Testis (tissue), 3 donors: Measurements from ENCODE around the gene DNAH17. TPM values are rescaled to one million over a fixed set of nuclear protein-coding genes. Genes with fewer than 3 reads are reported as not detected.

ENCODE experiments used
- DNase-seq: peaks from one replicate; pipeline ENCODE4 v3.0.0-alpha.2; 2019
- H3K27ac ChIP-seq, 2 donors: fragments of 200-600 bp; sonication (generic); one replicate each; pipeline ENCODE4 v1.5.1; 2019
- H3K27me3 ChIP-seq: fragments of 200-600 bp; sonication (generic); one replicate; pipeline ENCODE4 v1.5.1; 2019
- H3K36me3 ChIP-seq: fragments of 200-600 bp; sonication (generic); one replicate; pipeline ENCODE4 v1.5.1; 2017; ENCODE audit warnings: low read depth; ENCODE audit errors: missing control alignments
- H3K4me1 ChIP-seq: fragments of 200-600 bp; sonication (generic); one replicate; pipeline ENCODE4 v1.5.1; 2019
- H3K4me3 ChIP-seq, 2 donors: fragments of 200-600 bp; sonication (generic); one replicate each; pipeline ENCODE4 v1.5.1; 2017 to 2019
- H3K9me3 ChIP-seq: fragments of 200-600 bp; sonication (generic); one replicate; pipeline ENCODE4 v1.5.1; 2017
- CTCF ChIP-seq, 3 experiments: fragments of 450-650 bp in 2 of 3; fragments of 200-600 bp in 1 of 3; sonication (generic) in 1 of 3; IDR thresholded peaks; one replicate each; pipeline ENCODE4 v1.5.1; 2016 to 2019; ENCODE audit warnings: antibody characterized with exemption in 3 of 3, mild to moderate bottlenecking in 2 of 3, moderate library complexity in 1 of 3
- POLR2A ChIP-seq: fragments of 450-650 bp; IDR thresholded peaks from one replicate; pipeline ENCODE4 v1.6.1; 2017; ENCODE audit warnings: antibody characterized with exemption, mild to moderate bottlenecking, moderate library complexity
- WGBS, 2 donors: methylation state at CpG; one replicate each; pipeline ENCODE4 v1.1.5; 2018; 5-methylcytosine and 5-hydroxymethylcytosine counted together
- intact Hi-C: fragments of 100-400 bp; cut with DNase I; formaldehyde crosslinking; loops from one replicate; pipeline ENCODE4 v1.15.1; 2023; ENCODE audit warnings: low total_unique reads
- polyA plus RNA-seq: library from polyadenylated mRNA; stranded (reverse); fragments of 350-450 nt; fragmentation: Illumina TruSeq; extraction: RNeasy Lipid Tissue Mini Kit (QIAGEN cat#74804); gene quantifications from one replicate; pipeline ENCODE4 v1.2.3, GENCODE V29; 2014; ENCODE audit warnings: low read depth, low replicate concordance; ENCODE audit not compliant: insufficient read depth
- total RNA-seq, 2 donors: library from RNA; depleted of rRNA; stranded (reverse); fragments of >200 nt; gene quantifications; one replicate each; pipeline ENCODE4 v1.2.3, GENCODE V29; 2016

Gene DNAH17
- total and polyA plus RNA-seq, 3 donors from 2014 or later, result 38.5 to 93.1 (median 57.6) TPM

- TF ChIP-seq POLR2A (no peak), CTCF (IDR thresholded peaks at IDR 0.05) (no peak)
- H3K9me3 ChIP-seq, result no peaks in the 10 kb centered on the region
- H3K4me3 ChIP-seq, result no peak overlapping the region
- WGBS, 2 donors, result 89 to 95% methylated on average over 5 to 8 of the region's 8 CpGs
- intact Hi-C loops, result no loop called here
- no peaks in the 10 kb centered on the region for H3K27me3 ChIP-seq
- H3K36me3 ChIP-seq, result no peaks in the 10 kb centered on the region
- H3K27ac ChIP-seq, result no peak overlapping the region
- DNase-seq, result no peak
- H3K4me1 ChIP-seq, result no peaks in the 10 kb centered on the region
Observed at GRCh38 chr17:78406920-78407319, 170.3 kb downstream of the DNAH17 start.

GRCh38 chr17:78406396-78406795, 170.8 kb downstream of the DNAH17 start:
- no peaks in the 10 kb centered on the region for H3K27me3 ChIP-seq
- no peak overlapping the region for H3K4me3 ChIP-seq
- DNase-seq, result no peak
- no peaks in the 10 kb centered on the region for H3K4me1 ChIP-seq
- no peak overlapping the region for H3K27ac ChIP-seq
- H3K9me3 ChIP-seq, result no peaks in the 10 kb centered on the region
- TF ChIP-seq CTCF (IDR thresholded peaks at IDR 0.05), result no peak
- TF ChIP-seq POLR2A, result no peak
- no peaks in the 10 kb centered on the region for H3K36me3 ChIP-seq
- intact Hi-C loops, result no loop called here
- 92 to 93% methylated on average over 2 to 6 of the region's 6 CpGs for WGBS, 2 donors

GRCh38 chr17:78403822-78404221, 173.4 kb downstream of the DNAH17 start:
- Histone ChIP-seq H3K36me3 (no peaks in the 10 kb centered on the region), H3K4me3 (no peak overlapping the region), H3K27me3 (no peaks in the 10 kb centered on the region), H3K4me1 (no peaks in the 10 kb centered on the region), H3K27ac (no peak overlapping the region), H3K9me3 (no peaks in the 10 kb centered on the region)
- WGBS, 2 donors, result 96% methylated on average over 5 to 14 of the region's 14 CpGs
- no peak for DNase-seq
- intact Hi-C loops, result no loop called here
- no peak for TF ChIP-seq POLR2A
- no peak for TF ChIP-seq CTCF (IDR thresholded peaks at IDR 0.05)

GRCh38 chr17:78401891-78402290, 175.3 kb downstream of the DNAH17 start:
- WGBS, 2 donors, result 68 to 79% methylated on average over 5 to 7 of the region's 8 CpGs
- no peaks in the 10 kb centered on the region for H3K27me3 ChIP-seq
- no peak for TF ChIP-seq CTCF (IDR thresholded peaks at IDR 0.05)
- no peak for TF ChIP-seq POLR2A
- H3K4me1 ChIP-seq, result no peaks in the 10 kb centered on the region
- H3K36me3 ChIP-seq, result no peaks in the 10 kb centered on the region
- H3K4me3 ChIP-seq, result no peak overlapping the region
- H3K9me3 ChIP-seq, result no peaks in the 10 kb centered on the region
- no peak for DNase-seq
- H3K27ac ChIP-seq, result no peak overlapping the region
- intact Hi-C loops, result no loop called here

- Histone ChIP-seq H3K36me3 (no peaks in the 10 kb centered on the region), H3K27me3 (no peaks in the 10 kb centered on the region), H3K4me3 (no peak overlapping the region), H3K4me1 (no peaks in the 10 kb centered on the region), H3K27ac (no peak overlapping the region), H3K9me3 (no peaks in the 10 kb centered on the region)
- intact Hi-C loops, result no loop called here
- DNase-seq, result no peak
- WGBS, 2 donors, result 72 to 94% methylated on average over 2 to 6 of the region's 6 CpGs
- TF ChIP-seq POLR2A (no peak), CTCF (IDR thresholded peaks at IDR 0.05) (no peak)
Observed at GRCh38 chr17:78401246-78401645, 175.9 kb downstream of the DNAH17 start.
